ENCODE measurements around the gene NPHS1.

Gene NPHS1

GRCh38 chr19:35787227-35787799 is 65.0 kb downstream of the NPHS1 start:
- DNase-seq (ENCODE audit: low read depth in 2 of 2): no peak

DNA sequence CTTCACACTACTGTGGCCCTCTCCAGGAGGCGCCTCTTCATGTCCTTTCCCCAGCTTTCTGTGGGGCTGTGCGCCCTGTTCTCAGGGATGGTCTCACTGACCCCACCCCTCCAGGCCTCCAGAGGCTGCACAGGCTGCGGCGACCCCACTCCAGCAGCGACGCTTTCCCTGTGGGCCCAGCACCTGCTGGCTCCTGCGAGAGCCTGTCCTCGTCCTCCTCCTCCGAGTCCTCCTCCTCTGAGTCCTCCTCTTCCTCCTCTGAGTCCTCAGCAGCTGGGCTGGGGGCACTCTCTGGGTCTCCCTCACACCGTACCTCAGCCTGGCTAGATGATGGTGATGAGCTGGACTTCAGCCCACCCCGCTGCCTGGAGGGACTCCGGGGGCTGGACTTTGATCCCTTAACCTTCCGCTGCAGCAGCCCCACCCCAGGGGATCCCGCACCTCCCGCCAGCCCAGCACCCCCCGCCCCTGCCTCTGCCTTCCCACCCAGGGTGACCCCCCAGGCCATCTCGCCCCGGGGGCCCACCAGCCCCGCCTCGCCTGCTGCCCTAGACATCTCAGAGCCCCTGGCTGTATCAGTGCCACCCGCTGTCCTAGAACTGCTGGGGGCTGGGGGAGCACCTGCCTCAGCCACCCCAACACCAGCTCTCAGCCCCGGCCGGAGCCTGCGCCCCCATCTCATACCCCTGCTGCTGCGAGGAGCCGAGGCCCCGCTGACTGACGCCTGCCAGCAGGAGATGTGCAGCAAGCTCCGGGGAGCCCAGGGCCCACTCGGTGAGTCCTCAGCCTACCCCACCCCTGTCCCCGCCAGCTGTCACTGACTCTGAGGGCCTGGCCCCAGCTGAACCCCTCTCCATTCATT is 65.8 kb downstream of the NPHS1 start:
- DNase-seq (ENCODE audit: low read depth in 2 of 2): no peak

DNA sequence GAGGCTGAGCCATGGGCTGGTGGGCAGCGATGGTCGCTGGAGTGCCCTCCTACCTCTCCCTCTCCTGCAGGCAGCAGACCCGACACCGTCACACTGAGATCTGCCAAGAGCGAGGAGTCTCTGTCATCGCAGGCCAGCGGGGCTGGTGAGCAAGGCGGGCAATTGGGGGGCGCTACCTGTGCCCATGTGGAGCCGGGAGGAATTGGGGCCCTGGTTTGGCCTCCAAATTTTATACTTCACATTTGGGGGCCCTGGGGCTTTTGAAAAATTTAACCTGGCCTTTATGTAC is 67.0 kb downstream of the NPHS1 start:
- no peak for DNase-seq (ENCODE audit: low read depth in 2 of 2)

- DNase-seq (ENCODE audit: low read depth in 2 of 2): no peak
These were observed 67.6 kb downstream of the NPHS1 start for GRCh38 chr19:35784503-35785338.

GRCh38 chr19:35783469-35784434 is 68.6 kb downstream of the NPHS1 start:
- no peak for DNase-seq (ENCODE audit: low read depth in 2 of 2)

DNA sequence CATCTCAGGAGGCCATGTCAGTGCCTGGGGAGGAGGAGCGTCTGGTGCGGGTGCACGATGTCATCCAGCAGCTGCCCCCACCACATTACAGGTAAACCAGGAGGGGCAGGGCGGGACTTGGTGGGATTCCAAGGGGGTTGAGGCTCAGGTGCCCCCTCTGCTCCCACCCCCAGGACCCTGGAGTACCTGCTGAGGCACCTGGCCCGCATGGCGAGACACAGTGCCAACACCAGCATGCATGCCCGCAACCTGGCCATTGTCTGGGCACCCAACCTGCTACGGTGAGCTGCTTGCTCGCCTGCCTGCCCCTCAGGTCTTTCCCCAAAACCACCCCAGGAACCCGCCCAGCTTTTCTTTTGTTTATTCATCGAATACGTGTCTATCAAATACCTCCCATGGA is 69.7 kb downstream of the NPHS1 start:
- no peak for DNase-seq (ENCODE audit: low read depth in 2 of 2)

DNA sequence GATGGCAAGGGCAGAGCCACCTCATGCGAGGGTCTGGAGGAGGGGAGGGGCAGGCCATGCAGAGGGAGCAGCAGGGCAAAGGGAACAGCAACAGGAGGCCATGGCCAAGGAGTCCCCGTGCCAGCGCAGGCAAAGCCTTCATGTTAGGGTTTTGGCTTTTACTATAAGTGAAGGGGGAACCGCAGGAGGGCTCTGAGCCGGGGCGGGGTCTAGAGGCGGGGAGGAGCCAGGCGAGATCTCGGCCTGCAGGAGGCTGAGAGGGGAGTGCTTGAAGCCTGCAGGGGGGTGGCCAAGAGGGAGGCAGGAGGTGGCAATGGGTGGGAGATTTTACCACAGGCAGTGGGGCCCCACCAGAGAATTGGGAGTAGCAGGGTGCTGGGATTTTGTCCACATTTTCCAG is 70.7 kb downstream of the NPHS1 start:
- no peak for DNase-seq (ENCODE audit: low read depth in 2 of 2)

- no peak for DNase-seq (ENCODE audit: low read depth in 2 of 2)
These were observed 71.6 kb downstream of the NPHS1 start for GRCh38 chr19:35780717-35781116.

DNA sequence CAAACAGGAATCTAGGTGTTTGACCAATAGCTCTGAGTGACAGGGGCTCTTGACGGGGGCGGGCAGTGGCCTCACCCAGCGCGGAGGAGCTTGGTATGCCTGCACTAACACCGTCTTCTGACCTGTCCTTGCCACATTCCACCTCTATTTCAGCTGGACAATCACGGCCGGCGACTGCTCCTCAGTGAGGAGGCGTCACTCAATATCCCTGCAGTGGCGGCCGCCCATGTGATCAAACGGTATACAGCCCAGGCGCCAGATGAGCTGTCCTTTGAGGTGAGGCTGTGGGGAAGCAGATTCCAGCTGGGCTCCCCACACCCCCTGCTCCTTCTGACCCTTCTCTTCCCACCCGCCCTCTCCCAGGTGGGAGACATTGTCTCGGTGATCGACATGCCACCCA is 72.2 kb downstream of the NPHS1 start:
- no peak for DNase-seq (ENCODE audit: low read depth in 2 of 2)

DNA sequence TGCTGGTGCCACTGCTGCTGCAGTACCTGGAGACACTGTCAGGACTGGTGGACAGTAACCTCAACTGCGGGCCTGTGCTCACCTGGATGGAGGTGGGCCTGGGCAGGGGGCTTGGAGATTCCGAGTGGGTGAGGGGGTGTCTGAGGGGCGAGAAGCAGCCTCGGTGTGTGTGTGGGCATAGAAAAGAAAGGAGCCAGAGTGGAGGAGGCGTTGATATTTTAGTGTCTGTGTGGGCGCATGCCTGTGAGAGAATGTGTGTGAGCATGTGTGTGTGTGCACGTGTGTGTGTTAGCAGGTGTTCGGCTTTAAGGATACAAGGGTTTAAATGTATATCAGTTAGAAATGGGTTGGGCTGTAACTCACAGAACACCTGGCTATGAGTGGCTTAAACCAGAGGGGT is 73.3 kb downstream of the NPHS1 start:
- DNase-seq (ENCODE audit: low read depth in 2 of 2): no peak

- no peak for DNase-seq (ENCODE audit: low read depth in 2 of 2)
These were observed 74.3 kb downstream of the NPHS1 start for GRCh38 chr19:35777961-35778360.

GRCh38 chr19:35777086-35777841 is 75.0 kb downstream of the NPHS1 start:
- no peak for DNase-seq (ENCODE audit: low read depth in 2 of 2)

GRCh38 chr19:35776102-35776788 is 76.1 kb downstream of the NPHS1 start:
- no peak for DNase-seq (ENCODE audit: low read depth in 2 of 2)
